GM18868 (cell line): ENCODE results near the gene FMN1.

Experiments
- ATAC-seq: cut with Tn5 transposase; IDR thresholded peaks from one replicate; pipeline ENCODE4 v1.9.1; 2021; ENCODE audit warnings: mild to moderate bottlenecking, moderate library complexity; ENCODE audit not compliant: unreplicated experiment

FMN1 gene

GRCh38 chr15:32843219-32843815, 351.2 kb downstream of the FMN1 start:
- no peak for ATAC-seq

DNA sequence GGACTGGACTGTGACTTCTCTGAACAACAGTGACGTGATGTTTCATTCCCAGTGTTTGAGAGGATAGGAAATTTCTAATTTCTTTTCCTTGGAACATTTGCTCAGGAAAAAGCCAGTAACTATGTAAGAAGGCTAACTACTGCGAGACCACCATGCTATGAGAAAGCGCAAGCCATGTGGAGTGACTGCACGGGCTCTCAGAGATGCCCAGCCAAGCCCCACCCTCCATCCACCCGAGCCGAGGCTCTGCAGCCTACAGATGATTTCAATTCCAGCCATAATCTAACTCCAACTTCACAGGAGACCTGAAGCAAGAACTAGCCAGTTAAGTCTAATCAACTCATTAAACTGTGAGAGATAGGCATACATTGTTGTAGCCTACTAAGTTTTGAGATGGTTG, 352.4 kb downstream of the FMN1 start:
- no peak for ATAC-seq

DNA sequence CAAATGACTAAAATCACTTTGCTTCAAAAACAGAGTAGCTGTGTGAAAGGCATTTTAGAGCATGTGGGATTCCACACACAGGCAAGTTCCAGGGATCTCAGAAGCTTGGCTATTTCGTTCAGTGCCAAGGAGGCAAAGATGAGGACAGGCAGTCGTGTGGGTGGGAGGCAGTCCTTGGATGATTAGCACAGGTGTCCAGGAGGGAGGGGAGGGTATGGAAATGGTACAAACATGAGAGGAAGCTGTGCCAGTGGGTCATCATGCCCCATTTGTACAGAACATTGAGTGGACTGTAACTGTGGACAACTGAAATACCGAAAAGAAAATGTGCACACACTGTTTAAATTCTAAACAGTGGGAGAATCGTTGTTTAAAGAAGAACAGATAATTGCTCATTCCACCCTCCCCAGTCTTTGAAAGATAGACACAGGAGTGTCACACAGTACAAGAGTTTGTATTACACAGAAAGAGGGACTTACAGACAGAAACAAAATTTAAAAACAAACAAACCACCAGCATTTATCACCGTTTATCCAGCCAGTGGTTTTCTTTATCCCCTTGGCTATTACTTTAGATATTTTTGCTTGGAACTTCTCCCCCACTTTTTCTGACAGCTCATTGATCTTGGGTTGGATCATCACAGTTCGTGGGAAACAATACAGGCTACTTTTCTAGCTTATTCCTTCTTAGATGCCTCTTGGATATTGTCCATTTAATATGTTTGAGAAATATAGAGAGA, 353.8 kb downstream of the FMN1 start:
- no peak for ATAC-seq

DNA sequence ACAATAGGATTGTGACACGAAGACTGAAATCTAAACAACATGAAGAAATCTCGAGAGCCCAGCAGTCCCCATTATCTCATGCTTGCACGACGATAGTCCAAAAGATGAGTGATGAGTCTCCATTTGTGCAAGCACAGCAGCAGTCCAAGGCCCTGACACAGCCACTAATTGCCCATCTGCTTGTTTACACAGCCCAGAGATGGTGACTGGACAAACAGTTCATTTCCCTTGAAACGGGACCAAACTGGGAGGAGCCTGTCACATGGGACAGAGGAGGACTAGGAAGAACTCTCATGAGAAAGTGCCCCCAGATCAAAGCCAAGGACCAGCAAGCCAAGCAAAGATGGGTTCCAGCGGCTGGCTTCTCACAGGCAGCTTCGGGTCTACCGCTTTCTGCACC, 355.7 kb downstream of the FMN1 start:
- no peak for ATAC-seq

- ATAC-seq, result no peak
Observed at GRCh38 chr15:32838338-32838737, 356.2 kb downstream of the FMN1 start.

DNA sequence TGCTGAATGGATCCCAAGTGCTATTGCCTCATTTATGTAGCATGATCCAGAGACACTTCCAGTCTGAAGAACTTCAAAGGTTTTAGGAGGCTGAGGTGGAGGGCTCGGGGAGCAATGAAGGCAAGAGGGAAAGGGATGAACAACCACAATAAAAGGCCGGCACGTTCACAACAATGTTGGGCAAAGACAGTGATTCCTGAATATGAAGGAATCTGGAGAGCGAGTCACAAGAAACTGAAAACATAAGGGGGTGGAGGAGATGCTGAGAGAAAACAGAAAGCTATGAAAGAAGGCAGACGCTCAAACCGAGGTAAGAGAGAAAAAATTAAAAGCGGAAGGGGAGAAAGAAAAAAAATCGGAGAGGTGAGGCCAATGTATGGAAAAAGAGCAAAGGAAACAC, 356.6 kb downstream of the FMN1 start:
- ATAC-seq, result no peak

DNA sequence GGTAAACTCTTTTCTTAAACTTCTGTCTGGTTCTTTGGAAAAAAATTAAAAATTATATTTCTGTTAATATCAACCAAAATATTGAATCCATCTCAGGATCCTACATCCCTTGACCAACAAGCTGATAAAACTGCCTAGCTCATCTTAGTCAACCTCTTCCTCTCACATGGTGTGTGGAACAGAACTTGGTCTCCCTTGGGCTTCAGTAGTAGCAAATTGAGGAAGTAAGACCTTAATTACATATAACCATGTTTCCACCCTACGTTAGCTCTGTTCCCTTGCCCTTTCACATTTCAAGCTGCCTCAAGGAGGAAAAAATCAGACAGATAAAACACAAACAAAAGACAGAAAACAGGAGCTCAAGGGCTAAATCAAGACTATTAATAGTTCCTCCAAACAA, 360.4 kb downstream of the FMN1 start:
- ATAC-seq, result peak; percentile 94

DNA sequence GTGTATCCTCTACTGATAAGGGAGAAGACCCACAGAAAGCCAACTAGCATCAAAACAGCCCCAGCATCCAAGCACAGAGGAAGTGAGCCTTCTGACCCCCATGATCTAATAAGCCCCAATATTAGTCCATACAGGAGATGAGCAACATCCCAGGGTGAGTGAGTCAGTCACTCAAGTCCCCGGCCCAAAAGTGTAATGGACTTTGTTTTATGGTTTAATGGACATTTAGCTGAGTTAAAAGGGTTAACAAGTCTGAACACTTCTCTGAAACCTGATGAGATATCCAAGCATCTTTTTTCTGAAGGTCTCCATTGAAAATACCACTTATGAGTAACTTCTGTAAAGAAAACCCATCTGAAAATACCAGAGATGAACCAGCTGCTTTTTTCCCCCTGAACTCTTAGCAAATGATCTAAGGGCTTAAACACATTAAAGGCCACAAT, 361.1 kb downstream of the FMN1 start:
- ATAC-seq, result no peak

DNA sequence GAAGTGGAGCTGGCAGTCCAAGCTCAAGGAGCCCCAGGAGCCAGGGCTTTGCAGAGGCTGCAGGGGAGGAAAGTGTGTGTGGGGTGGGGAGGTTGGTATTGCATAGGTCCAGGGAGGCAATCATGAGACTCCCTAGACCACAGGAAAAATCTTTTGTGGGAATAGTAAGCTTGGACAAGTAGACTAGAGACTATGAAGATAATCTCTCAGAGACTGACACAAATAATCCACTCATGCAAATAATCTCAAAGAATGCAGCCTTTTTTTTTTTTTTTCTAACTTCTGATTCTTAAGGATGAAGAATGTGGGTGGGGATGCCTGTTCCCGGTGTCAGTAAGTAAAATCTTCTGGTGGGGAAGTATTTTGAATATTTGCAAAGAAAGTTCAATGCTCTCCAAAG, 363.0 kb downstream of the FMN1 start:
- ATAC-seq, result no peak

DNA sequence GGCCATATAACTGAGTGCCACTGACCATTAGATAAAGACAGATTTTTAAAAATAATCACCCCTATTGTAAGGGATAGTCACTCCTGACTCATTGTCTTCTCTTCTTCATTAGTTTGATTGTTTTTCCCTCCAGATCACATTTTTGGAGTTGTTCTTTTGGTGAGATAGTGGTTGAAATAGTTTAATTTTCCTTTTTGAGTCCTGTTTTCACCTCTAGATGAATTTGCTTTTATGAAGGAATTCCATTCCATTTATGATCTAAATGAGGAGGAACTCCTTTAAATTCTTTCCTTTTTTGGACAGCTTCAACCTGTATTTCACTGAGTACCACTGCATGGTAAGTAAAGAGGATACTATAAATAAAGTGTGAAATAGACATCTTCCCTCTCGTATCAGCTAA, 364.3 kb downstream of the FMN1 start:
- ATAC-seq, result no peak

- no peak for ATAC-seq
Observed at GRCh38 chr15:32829436-32829835, 365.1 kb downstream of the FMN1 start.

- ATAC-seq, result no peak
Observed at GRCh38 chr15:32828507-32829186, 365.9 kb downstream of the FMN1 start.

- no peak for ATAC-seq
Observed at GRCh38 chr15:32826685-32827084, 367.8 kb downstream of the FMN1 start.

DNA sequence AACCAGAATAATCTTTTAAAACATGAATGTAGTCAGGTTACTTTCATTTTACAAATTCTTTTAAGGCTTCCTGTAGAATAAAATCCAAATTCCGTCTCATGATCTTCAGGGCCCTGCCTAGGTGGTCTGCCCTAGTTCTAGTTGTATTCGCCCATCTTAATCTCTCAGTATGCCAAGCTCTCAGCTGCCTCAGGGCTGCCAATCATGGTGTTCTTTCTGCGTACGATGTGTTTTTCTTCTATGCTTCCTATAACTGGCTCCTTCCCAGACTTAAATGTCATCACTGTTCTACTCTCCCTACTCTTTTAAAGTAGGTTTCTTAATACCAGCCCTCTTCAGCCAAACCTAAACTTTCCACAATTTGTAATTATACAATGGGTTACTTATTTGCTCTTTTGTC, 369.3 kb downstream of the FMN1 start:
- no peak for ATAC-seq

DNA sequence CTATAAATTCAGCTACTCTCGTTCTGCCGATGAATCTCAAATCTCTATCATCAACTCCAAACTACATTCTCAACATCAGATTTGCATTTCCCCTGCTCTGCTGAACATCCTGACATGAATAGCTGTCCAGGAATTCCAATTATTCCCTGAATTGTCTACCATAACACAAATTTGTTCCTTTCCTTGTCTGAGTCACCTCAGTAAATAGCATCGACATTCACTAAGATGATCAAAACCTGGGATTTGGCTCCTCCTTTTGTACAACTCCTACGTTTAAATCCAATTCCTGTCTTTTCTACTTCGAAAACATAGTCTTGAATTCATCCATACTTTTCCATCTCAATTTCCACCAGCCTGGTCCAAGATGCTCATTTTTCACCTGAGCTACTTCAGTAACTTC, 369.7 kb downstream of the FMN1 start:
- no peak for ATAC-seq

DNA sequence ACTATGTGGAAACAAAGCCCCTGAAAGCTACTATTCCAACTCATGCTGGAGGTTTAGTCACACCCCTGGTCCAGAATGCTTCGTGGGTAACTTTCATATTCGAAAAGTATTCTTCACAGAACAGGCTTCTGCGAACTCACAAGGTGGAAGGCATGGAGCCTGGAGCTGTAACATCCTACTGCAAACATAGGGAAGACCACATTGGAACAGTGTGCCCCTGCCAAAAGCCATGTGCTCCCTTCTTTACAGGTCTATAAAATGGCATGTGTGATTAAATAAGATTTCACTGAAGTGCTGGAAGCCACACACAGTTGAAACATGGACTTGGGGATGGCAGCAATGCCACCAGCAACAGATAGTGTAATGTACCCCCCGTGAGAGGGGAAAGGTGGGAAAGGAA, 370.8 kb downstream of the FMN1 start:
- no peak for ATAC-seq

- ATAC-seq, result no peak
Observed at GRCh38 chr15:32822739-32823138, 371.8 kb downstream of the FMN1 start.

DNA sequence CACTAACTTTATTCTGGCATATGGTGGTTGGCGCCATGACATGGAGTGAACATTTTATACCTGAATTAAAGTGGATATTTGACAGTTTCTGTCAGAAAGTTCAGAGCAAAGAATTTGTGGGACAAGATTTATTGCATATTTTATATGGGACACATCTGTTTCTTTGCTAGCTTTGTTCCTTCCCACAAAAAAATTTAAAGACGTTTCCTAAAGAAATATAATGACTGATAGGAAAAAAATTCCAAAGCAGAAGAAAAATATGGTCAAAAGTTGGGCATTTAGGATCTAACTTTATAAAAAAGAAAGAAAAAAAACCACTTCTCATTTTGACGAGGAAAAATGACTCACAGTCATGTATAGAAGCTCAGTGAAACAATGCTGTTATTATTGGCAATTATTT, 375.1 kb downstream of the FMN1 start:
- ATAC-seq, result no peak

DNA sequence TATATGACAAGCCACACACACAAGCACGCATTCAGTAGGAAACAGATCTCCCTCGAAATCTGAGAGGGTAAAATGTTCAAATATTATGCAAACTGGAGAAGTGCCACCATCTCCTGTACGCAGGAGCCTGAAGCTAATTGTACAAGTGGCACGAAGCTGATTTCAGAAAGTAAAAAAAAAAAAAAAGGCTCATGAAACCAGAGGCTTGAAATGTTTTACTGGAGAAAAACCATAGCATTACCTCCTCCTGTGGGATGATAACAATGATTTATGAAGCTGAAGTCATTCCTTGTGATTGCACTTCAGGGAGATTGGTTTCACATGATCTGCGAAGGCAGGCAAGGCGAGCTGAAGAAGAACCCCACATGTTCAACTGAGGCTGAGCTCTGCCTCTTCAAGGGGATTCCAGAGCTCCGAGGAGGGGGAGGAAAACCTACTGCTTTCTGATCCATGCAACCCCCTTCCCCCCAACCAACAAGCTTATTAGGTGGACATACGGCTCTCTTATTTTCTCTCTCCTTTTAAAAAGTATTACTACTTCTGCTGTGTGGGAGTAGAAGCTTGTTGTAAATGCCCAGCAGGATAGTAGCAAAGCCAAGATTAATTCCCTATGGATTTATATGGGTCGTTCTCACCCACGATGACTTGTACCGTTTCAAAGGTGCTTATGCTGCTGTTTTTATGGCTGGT, 375.6 kb downstream of the FMN1 start:
- ATAC-seq, result no peak

- ATAC-seq, result no peak
Observed at GRCh38 chr15:32817577-32817976, 376.9 kb downstream of the FMN1 start.

- no peak for ATAC-seq
Observed at GRCh38 chr15:32807331-32807730, 387.2 kb downstream of the FMN1 start.

DNA sequence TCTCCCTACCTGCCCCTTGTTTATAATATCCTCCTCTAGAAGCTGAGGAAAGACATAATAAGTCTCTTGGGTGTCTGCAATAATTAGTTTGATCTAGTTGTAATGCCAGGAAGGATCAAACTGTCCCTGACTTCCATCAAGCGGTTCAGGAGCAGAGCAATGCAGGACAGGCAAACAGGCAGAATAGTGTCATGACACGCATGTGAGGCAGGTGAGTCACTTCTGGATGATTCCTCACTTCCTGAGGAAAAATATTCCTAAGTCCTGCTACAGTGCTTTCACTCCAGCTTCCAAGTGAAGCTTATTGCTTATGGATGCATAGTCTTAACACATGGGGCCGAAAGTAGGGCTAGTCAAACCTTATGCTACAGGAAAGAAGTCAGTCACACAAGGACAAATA, 390.9 kb downstream of the FMN1 start:
- ATAC-seq, result no peak
